ENCODE measurements around the gene SORT1.
A peak's percentile ranks its signal among the peaks of the same experiment; 100 is the strongest.

Gene SORT1

GRCh38 chr1:109269212-109269980 is 128.3 kb downstream of the SORT1 start:
- TF ChIP-seq JUND (IDR thresholded peaks at IDR 0.05; ENCODE audit: low read depth): no peak
- in situ Hi-C loops (cut with HindIII; ENCODE audit: low pct_unique_long_range_greater_than_20kb, low sequenced_read_pairs): no loop called here
- DNase-seq (ENCODE audit: low read depth in 1 of 2, low spot score in 1 of 2): no peak

- in situ Hi-C loops (cut with HindIII; ENCODE audit: low pct_unique_long_range_greater_than_20kb, low sequenced_read_pairs): no loop called here
- TF ChIP-seq JUND (IDR thresholded peaks at IDR 0.05; ENCODE audit: low read depth): no peak
- DNase-seq (ENCODE audit: low read depth in 1 of 2, low spot score in 1 of 2): no peak
These were observed 129.1 kb downstream of the SORT1 start for GRCh38 chr1:109268431-109269211.

- TF ChIP-seq JUND (IDR thresholded peaks at IDR 0.05; ENCODE audit: low read depth): no peak
- in situ Hi-C loops (cut with HindIII; ENCODE audit: low pct_unique_long_range_greater_than_20kb, low sequenced_read_pairs): no loop called here
- DNase-seq (ENCODE audit: low read depth in 1 of 2, low spot score in 1 of 2): no peak
These were observed 129.9 kb downstream of the SORT1 start for GRCh38 chr1:109267743-109268300.

- TF ChIP-seq JUND (IDR thresholded peaks at IDR 0.05; ENCODE audit: low read depth): no peak
- DNase-seq (ENCODE audit: low read depth in 1 of 2, low spot score in 1 of 2): no peak
- in situ Hi-C loops (cut with HindIII; ENCODE audit: low pct_unique_long_range_greater_than_20kb, low sequenced_read_pairs): no loop called here
These were observed 130.8 kb downstream of the SORT1 start for GRCh38 chr1:109266965-109267364.

- in situ Hi-C loops (cut with HindIII; ENCODE audit: low pct_unique_long_range_greater_than_20kb, low sequenced_read_pairs): no loop called here
- no peak for DNase-seq (ENCODE audit: low read depth in 1 of 2, low spot score in 1 of 2)
- TF ChIP-seq JUND (IDR thresholded peaks at IDR 0.05; ENCODE audit: low read depth): no peak
These were observed 131.9 kb downstream of the SORT1 start for GRCh38 chr1:109265741-109266330.

- in situ Hi-C loops (cut with HindIII; ENCODE audit: low pct_unique_long_range_greater_than_20kb, low sequenced_read_pairs): no loop called here
- no peak for TF ChIP-seq JUND (IDR thresholded peaks at IDR 0.05; ENCODE audit: low read depth)
- no peak for DNase-seq (ENCODE audit: low read depth in 1 of 2, low spot score in 1 of 2)
These were observed 132.7 kb downstream of the SORT1 start for GRCh38 chr1:109265016-109265415.

GRCh38 chr1:109264379-109264755 is 133.4 kb downstream of the SORT1 start:
- DNase-seq (ENCODE audit: low read depth in 1 of 2, low spot score in 1 of 2): no peak
- TF ChIP-seq JUND (IDR thresholded peaks at IDR 0.05; ENCODE audit: low read depth): no peak
- in situ Hi-C loops (cut with HindIII; ENCODE audit: low pct_unique_long_range_greater_than_20kb, low sequenced_read_pairs): no loop called here

GRCh38 chr1:109263597-109264378 is 133.9 kb downstream of the SORT1 start:
- TF ChIP-seq JUND (IDR thresholded peaks at IDR 0.05; ENCODE audit: low read depth): no peak
- DNase-seq (ENCODE audit: low read depth in 1 of 2, low spot score in 1 of 2): peak; percentile 86 to 96
- in situ Hi-C loops (cut with HindIII; ENCODE audit: low pct_unique_long_range_greater_than_20kb, low sequenced_read_pairs): no loop called here

GRCh38 chr1:109263234-109263596 is 134.5 kb downstream of the SORT1 start:
- DNase-seq (ENCODE audit: low read depth in 1 of 2, low spot score in 1 of 2): no peak
- in situ Hi-C loops (cut with HindIII; ENCODE audit: low pct_unique_long_range_greater_than_20kb, low sequenced_read_pairs): no loop called here
- TF ChIP-seq JUND (IDR thresholded peaks at IDR 0.05; ENCODE audit: low read depth): no peak

- in situ Hi-C loops (cut with HindIII; ENCODE audit: low pct_unique_long_range_greater_than_20kb, low sequenced_read_pairs): no loop called here
- no peak for TF ChIP-seq JUND (IDR thresholded peaks at IDR 0.05; ENCODE audit: low read depth)
- DNase-seq (ENCODE audit: low read depth in 1 of 2, low spot score in 1 of 2): no peak
These were observed 135.3 kb downstream of the SORT1 start for GRCh38 chr1:109262231-109263055.

- DNase-seq (ENCODE audit: low read depth in 1 of 2, low spot score in 1 of 2): no peak
- in situ Hi-C loops (cut with HindIII; ENCODE audit: low pct_unique_long_range_greater_than_20kb, low sequenced_read_pairs): no loop called here
- no peak for TF ChIP-seq JUND (IDR thresholded peaks at IDR 0.05; ENCODE audit: low read depth)
These were observed 136.1 kb downstream of the SORT1 start for GRCh38 chr1:109261578-109261977.

Measured in T47D (cell line).